Measurements from ENCODE around the gene CDC25A.
"Not testable (repeated sequence)": the region's sequence is repeated elsewhere in the genome, so short reads cannot be mapped to it uniquely, and the experiment has no call there.

CDC25A gene

DNA sequence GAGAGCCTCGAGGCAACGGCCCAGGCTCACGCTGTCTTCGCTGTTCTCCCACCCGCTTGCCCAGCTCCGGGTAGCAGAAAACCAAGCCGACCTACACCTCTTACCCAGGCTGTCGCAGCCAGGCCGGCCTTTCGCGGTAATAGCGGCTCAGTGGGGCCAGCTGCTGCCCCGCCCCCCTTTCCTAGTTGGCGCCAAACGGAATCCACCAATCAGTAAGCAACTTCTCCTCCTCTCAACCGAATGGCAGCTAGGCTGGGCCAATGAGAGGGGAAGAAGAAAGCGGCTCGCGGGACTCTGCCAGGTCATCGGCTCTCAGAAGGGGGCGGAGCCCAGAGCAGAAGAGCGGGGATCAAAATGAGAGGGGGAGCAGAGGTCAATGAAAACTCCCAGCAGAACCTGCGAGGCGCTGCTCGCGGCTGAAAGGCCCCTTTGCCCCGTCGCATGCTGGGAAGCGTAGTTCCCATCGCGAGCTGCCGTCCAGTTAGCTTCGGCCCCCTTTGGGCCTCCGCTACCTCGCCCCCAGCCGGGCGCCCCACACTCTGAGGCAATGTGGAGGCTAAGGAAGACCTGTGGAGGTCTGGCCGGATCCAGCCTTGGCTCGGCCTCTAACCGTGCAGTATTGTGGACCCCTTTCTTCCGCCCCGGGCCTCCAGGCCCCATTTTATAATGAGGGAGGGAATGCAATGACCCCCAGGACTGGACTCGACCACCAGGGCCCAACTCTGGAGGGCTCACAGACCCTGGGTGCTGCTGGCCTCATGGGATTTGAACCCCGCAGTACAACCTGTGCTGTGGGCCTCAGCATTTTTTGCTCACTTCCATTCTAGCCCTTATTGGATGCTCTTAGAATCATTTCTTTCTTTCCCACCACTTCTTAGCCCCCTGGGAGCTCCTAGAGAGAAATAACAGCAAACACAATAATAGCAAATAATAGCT, at the start of gene CDC25A:
TSS of gene CDC25A (minus strand) at position 152 of the 936 bp plus-strand sequence. CDS start 470 bp downstream, outside the sequence.
- DNase-seq, result peak; percentile 94 to 95

DNA sequence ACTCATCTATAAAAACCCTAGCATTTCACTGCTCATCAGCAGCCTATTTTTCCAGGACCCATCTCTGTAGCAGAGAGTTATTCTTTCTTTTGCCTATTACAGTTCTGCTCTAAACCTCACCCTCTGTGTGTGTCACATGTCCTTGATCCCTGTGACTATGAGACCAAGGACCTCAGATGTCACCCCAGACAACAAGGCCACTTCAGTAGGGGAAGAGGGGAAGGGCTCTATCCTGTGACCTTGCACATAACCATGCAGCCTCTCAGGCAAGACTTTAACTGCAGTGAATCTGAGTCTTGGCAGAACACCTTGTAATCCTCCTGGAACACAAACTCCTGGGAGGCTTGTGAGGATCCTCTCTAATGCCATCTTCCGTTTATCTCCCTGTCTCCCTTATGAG, 48.3 kb upstream of the CDC25A start:
- no peak for DNase-seq

DNA sequence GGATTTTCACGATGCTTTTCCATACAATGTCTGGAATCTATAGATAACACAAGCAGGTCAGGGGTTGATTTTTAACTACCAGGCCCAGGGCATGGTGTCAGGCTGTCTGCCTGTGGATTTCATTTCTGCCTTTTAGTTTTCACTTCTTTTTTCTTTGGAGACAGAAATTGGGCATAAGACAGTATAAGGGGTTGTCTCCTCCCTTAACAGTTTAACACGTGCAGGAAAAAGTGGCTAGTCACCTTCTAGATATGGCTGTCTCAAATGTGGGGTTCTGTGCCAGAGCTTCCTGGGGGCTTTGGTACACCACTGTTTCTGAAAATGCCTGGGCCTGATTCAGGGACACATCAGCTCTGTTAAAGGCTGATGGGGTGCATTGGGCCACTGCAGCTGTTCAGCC, 45.3 kb upstream of the CDC25A start:
- no peak for DNase-seq

DNA sequence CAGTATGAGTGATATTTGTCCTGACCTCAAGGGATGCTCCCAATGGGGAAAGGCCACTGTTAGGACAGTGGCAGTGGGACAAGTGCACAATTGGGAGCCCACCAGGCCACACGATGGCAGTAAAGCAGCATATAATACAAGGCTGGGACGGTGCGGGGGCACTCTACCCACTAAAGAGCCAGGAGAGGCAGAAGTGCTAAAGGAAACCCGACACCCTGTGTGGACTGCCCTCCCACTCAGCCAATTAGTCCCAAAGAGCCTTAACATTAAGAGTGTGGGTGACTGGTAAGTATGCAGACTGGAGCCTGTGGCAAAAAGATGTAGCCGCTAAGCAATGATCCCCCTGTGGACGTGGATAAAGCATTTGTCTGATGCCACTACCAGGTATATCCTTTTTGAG, 44.5 kb upstream of the CDC25A start:
- DNase-seq, result peak; percentile 79

DNA sequence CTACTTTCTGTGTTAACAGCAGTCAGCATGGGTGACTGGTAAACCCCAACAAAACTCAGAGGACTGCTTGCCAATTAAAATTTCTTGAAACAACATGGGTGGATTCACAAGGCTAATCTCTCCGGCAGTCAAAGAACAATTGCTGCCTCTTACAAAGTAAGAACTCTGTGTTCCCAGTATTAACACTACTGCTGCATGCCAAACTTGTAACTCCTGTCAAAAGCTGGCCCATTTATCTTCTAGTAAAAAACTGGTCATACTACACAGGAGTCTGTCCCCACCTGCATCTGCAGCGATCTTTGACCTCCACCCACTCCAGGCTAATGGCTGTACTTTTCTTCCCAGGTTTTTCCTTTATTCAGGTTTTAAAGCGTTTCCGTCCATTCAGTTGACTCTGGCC, 44.0 kb upstream of the CDC25A start:
- no peak for DNase-seq

DNA sequence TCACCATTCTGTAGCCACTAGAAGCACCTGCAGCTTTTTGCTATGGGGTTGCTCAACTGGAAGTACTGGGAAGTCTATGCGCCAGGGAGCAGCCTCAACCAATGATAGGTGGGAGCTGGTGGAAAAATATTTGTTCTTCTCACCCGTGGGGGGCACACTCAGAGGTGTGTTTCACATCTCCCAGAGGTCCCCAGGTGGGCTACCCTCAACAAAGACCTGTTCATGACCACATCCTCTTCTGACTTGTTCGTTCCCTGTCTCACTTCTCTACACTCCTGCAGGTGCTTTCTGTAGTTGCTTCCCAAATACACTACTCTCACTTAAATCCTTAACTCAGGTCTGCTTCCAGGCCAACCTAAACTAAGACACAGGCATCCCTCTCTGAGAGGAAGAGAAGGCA, 38.7 kb upstream of the CDC25A start:
- no peak for DNase-seq

DNA sequence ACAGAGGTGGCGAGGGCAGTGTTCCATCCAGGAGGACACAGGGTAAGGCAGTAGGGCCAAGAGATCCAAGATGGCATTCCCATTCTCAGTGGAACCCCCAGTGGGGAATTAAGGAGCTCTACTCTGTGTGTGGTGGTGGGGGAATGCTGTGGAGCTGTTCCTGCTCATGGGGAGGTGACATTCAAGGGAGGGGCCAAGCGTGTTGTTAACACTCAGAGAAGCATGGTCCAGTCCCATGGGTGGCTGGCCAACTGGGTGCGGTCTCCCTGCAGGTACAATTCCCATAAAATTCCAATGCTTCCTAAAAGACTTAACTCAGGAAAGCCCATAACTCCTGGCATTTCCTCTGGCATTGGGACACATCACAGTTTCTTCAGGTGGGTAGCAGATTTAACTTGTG, 37.4 kb upstream of the CDC25A start:
- no peak for DNase-seq

DNA sequence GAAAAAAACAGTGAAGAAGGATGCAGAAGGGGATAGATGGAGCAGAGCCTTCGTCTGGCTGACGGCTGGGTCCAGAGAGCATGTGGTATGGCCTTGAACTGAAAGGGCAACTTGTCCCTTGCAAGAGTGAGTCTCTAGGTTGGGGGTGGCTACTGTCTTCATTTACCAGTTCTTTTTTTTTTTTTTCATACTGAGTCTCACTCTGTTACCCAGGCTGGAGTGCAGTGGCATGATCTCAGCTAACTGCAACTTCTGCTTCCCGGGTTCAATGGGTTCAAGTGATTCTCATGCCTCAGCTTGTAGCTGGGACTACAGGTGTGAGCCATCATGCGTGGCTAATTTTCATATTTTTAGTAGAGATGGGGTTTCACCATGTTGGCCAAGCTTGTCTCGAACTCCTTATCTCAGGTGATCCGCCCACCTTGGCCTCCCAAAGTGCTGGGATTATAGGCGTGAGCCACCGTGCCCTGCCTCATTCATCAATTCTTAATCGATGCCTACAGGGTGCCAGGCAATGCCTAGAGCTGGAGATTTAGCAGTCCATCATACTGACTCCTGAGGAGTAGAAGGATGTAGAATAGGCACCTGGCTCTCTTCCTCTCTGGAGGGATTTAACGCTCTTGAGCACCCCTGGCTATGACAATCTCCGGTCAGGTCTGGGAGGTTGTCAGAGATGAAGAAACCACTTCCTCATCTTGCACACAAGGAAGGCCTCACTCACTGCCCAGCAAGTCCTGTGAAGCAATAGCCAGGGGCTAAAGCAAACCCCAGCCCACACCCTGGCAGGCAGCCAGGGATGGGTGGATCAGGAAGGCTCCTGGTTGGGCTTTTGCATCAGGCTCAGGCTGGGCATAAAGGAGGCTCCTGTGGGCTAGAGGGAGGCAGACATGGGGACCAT, 34.6 kb upstream of the CDC25A start, which contains the start of gene CAMP:
TSS of gene CAMP (plus strand) at position 880 of the 898 bp plus-strand sequence. CDS start at position 897, 17 bp downstream.
- no peak for DNase-seq

DNA sequence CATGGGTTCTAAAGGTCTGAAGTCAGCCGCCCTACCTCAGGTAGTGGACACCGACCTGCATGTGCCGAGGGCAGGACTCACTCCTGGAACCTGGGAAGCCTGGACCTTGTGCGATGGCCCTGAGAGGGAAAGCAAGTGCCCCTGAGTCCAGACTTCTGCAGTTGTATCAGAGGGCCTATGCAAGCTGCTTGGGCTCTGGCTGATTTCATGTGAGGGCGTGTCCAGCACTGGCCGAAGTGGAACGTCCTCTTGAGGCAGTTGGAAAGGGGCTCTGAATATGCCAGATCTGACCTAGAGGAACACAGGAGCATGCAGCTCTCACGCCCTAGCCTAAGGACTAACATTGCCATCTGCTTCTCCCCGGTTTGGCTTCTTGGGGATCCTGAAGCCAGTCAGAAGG, 32.5 kb upstream of the CDC25A start:
- DNase-seq, result no peak

DNA sequence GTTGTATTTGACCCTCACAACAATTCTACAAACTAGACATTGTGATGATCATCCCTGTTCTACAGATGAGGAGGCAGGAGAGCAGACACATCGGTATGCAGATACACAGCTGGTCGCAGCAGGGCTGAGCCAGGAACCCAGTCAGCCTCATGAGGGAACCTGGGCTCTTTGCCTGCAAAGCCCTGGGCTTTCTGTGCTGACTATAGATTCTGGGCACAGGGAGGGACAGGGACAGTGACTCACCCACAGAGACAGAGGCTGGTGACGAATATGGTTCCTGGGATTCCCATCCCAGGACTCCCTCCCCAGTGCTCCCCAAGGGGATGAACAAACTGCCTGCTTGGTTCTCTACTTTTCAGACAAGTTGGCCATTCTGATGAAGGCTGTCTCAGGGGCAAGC, 31.3 kb upstream of the CDC25A start:
- DNase-seq, result no peak

DNA sequence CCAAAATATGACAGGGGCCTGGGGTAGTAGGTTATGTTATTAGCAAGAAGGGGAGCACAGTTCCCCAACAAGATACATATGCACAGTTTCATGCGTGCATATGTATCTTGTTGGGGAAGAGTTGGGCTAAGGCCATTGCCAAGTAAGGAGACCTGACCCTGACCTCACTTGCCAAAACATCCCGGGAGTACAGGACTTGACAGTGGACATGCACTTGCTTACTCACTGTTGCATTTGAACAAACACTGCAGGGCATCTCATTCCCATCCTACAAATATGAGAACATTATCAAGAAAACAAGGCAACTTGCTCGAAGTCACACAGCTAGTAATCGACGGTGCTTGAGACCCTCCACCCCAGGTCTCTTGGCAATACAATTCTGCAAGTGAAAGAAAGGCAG, 30.3 kb upstream of the CDC25A start:
- DNase-seq, result no peak

DNA sequence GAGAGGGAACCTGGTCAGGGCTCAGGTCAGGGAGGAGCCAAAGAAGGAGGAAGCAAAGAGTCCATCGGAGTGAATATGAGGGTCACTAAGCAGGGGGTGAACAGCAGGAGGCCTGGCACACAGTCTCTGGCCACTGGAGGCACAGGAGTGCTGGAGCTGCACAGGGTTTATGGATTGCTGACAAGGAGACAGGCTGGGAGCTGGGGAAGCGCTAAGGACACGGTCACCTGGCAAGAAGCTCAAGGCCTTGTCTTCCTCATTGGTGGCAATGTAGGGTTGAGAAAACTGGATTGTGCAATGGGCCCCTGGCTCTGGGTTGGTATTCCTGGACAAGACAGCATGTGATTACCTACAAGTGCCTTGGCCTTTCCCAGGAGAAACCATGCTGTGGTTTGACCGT, 29.2 kb upstream of the CDC25A start:
- no peak for DNase-seq

DNA sequence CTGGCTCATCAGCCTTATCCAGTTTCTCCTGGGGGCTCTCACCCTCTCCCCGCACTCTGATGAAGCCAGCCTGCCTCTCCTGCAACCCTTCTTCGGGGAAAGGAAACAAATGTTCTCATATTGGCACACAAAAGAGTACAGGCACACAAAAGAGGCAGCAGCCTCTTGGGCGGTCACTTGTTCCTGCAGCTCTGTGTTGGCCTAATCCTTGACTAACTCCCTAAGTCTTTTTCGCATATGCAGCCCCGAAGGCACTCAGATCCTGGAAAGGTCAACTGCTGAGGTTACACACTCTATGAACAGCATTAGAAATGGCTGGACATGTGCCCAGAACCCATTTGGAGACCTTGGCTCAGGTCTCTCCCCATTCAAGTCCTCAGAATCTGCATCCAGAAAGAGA, 27.7 kb upstream of the CDC25A start:
- DNase-seq, result no peak

DNA sequence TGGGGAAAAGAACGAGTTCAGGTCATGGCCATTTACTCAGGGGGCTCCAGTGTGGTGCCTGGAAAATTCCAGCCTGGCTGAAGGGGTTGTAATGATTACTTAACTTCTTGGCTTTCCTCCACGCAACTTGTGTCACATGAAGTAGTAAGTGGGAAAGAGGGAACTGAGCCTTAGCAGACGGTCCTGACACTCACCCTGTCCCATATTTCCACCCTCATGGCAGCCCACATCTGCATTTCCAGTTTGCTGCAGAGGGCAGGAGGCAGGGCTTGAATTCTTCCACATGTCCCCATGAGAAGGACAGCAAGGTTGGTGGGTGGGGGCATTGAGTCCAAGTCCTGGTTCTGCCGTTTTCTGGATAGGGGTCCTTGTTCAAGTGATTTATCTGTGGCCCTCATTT, 27.2 kb upstream of the CDC25A start:
- no peak for DNase-seq

DNA sequence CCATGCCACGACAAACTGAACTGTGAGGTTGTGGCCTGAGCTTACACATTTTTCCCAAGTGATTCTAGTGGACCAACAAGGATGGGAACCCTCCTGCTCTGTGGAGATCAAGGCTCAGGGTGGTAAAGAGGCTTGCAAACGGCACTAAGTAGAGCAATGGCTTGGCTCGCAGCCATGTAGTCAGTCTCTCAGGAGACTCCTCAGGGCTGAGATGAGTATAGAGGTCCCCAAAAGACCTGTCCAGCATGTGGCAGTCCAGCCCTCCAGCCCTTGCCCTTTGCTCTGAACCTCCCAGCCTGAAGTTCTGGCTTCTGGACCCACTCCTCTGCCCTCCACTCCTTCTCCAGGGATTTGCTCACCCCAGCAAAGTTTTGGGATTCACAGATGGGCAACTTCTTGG, 26.8 kb upstream of the CDC25A start:
- DNase-seq, result no peak

DNA sequence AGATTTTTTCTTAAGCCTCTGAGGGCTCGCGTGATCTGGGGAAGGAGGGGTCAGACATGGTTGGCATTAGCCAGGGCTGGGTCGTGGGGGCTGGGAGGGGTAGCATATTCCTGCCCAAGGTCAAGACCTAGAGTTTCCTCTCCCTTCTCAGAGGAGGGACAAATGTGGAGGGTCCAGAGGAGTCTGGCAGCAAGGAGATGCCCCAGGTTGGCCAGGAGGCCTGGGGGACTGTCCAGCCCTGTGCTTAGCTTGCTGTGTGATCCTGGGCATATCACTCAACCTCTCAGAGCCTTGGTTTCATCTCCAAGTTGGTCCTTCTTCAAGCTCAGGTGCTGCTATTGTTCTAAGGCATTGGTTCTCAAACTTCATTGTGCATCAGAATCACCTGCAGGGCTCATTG, 26.0 kb upstream of the CDC25A start:
- DNase-seq, result no peak

DNA sequence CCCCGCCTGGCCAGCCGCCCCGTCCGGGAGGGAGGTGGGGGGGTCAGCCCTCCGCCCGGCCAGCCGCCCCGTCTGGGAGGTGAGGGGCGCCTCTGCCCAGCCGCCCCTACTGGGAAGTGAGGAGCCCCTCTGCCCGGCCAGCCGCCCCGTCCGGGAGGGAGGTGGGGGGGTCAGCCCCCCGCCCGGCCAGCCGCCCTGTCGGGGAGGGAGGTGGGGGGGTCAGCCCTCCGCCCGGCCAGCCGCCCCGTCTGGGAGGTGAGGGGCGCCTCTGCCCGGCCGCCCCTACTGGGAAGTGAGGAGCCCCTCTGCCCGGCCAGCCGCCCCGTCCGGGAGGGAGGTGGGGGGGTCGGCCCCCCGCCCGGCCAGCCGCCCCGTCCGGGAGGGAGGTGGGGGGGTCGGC, 23.6 kb upstream of the CDC25A start:
- DNase-seq, result not testable (repeated sequence)

DNA sequence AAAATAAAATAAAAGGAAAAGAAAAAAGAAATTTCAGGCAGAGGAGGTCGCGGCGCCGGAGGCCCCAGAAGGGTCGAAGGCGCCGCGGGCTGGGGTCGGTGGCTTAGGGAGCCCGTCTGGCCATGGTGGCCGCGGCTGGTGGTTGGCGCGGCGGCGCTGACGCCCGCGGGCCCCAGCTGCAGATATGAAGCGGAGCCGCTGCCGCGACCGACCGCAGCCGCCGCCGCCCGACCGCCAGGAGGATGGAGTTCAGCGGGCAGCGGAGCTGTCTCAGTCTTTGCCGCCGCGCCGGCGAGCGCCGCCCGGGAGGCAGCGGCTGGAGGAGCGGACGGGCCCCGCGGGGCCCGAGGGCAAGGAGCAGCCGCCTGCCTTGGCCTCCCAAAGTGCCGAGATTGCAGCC, 22.3 kb upstream of the CDC25A start:
- DNase-seq, result not testable (repeated sequence)

DNA sequence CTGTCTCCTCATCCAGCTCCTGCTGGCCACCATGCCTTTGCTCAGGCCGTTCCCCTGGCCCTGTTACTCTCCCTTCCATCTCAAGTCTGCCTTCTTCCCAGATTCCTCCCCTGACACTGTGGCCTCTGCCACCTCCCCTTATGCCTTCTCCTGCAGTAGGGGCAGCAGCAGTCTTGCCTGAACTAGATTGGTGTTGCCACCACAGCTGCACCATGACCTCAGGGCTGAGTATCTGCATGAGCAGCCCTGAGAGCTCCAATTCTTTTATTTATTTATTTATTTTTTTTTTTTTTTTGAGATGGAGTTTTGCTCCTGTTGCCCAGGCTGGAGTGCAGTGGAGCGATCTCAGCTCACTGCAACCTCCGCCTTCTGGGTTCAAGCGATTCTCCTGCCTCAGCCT, 21.2 kb upstream of the CDC25A start:
- no peak for DNase-seq

DNA sequence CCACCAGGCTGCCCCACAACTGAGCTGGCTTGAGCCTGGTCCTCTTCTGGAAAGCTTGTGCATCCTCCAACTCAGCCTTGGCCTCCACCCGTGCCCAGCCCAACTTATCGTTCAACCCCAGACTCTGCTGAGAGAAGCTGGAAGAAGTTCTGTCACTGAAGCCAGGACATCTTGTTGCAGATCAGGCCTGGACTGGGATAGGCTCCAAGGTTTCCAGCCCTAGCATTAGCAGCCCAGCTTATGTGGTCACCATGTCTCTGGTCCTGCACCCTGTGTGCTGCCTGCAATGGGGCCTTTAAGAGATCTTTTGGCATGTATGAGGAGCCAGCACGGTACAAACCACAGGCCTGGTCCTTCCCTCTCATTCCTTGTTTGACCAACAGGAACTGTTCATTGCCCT, 19.9 kb upstream of the CDC25A start:
- DNase-seq, result no peak

DNA sequence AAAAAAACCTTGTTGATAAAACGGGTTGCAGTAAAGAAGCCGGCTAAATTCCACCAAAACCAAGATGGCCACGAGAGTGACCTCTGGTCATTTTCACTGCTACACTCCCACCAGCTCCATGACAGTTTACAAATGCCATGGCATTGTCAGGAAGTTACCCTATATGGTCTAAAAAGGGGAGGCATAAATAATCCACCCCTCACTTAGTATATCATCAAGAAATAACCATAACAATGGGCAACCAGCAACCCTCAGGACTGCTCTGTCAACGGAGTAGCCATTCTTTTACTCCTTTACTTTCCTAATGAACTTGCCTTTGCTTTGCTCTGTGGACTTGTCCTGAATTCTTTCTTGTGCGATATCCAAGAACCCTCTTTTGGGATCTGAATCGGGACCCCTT, 14.4 kb upstream of the CDC25A start:
- DNase-seq, result no peak

DNA sequence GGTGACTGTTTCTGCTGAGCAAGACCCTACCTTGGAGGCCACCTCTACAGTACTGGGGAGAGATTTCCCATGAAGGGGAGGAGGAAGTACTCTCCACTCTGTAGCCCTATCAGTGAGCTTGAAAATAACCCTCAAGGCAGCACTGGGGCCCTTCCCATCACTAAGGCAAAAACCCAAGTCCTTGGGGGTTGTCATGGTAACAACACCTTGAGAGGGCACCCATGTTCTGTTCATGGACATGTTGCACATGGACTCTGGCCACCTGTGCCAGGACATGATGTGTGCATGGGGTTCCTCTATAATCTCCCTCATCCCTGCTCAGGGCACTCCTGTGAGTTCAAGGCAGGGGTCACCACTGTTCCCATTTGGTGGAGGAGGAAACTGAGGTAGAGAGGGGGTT, 10.9 kb upstream of the CDC25A start:
- no peak for DNase-seq

DNA sequence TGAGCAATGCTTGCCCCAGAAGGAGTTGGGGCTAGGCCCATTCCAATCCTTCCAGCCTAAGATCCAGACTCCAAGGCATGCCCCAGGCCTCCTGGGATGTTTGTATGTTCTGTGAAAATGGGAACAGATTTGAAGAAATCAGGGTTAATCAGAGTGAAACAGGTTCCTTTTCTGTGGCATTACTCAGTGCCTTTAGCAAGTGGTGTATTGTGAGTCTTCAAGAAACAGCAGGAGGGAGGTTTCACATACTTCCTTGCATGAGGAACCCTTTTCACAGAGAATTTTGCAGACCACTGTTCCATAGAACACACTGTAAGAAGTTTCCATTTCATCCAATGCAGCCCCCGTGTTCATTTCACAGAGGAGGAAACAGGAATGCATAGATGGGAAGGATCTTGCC, 8.4 kb upstream of the CDC25A start:
- no peak for DNase-seq
